ENCODE measurements around the gene DGKI.
"Not testable (repeated sequence)": the region's sequence is repeated elsewhere in the genome, so short reads cannot be mapped to it uniquely, and the experiment has no call there.

The DGKI gene

GRCh38 chr7:137728426-137728825, 118.3 kb downstream of the DGKI start:
- no peaks in the 10 kb centered on the region for H3K36me3 ChIP-seq
- TF ChIP-seq Cebpa-rat (IDR thresholded peaks at IDR 0.05): no peak
- no peaks in the 10 kb centered on the region for H3K27me3 ChIP-seq

GRCh38 chr7:137727413-137727812, 119.4 kb downstream of the DGKI start:
- Histone ChIP-seq H3K36me3 (no peaks in the 10 kb centered on the region), H3K27ac (no peak overlapping the region), H3K9ac (no peak overlapping the region), H3K4me2 (no peak overlapping the region), H3K9me3 (no peaks in the 10 kb centered on the region), H3K4me3 (no peak overlapping the region), H4K20me1 (no peaks in the 10 kb centered on the region), H3K4me1 (peaks cover 13% of the 10 kb centered on the region), H3K27me3 (no peaks in the 10 kb centered on the region)
- no peak for TF ChIP-seq Cebpa-rat (IDR thresholded peaks at IDR 0.05)

More at GRCh38 chr7:137728426-137728825, 118.3 kb downstream of the DGKI start:
- Histone ChIP-seq H4K20me1 (no peaks in the 10 kb centered on the region), H3K4me3 (no peak overlapping the region), H3K4me1 (peaks cover 13% of the 10 kb centered on the region), H3K4me2 (no peak overlapping the region), H3K9ac (no peak overlapping the region), H3K27ac (no peak overlapping the region), H3K9me3 (no peaks in the 10 kb centered on the region)

GRCh38 chr7:137718355-137718754, 128.4 kb downstream of the DGKI start:
- no peaks in the 10 kb centered on the region for H4K20me1 ChIP-seq
- no peak for TF ChIP-seq Cebpa-rat (IDR thresholded peaks at IDR 0.05)
- H3K4me2 ChIP-seq: no peak overlapping the region
- no peak overlapping the region for H3K9ac ChIP-seq
- no peak overlapping the region for H3K4me3 ChIP-seq
- no peaks in the 10 kb centered on the region for H3K4me1 ChIP-seq
- no peaks in the 10 kb centered on the region for H3K27me3 ChIP-seq
- H3K36me3 ChIP-seq: no peaks in the 10 kb centered on the region
- H3K9me3 ChIP-seq: no peaks in the 10 kb centered on the region
- no peak overlapping the region for H3K27ac ChIP-seq

GRCh38 chr7:137717811-137718271, 128.9 kb downstream of the DGKI start:
- Histone ChIP-seq H3K9me3 (no peaks in the 10 kb centered on the region), H3K27me3 (no peaks in the 10 kb centered on the region), H3K4me3 (no peak overlapping the region), H3K36me3 (no peaks in the 10 kb centered on the region), H3K9ac (no peak overlapping the region), H3K27ac (no peak overlapping the region), H3K4me1 (no peaks in the 10 kb centered on the region), H3K4me2 (no peak overlapping the region), H4K20me1 (no peaks in the 10 kb centered on the region)
- no peak for TF ChIP-seq Cebpa-rat (IDR thresholded peaks at IDR 0.05)

- Histone ChIP-seq H3K9ac (no peak overlapping the region), H4K20me1 (no peaks in the 10 kb centered on the region), H3K9me3 (no peaks in the 10 kb centered on the region), H3K4me2 (no peak overlapping the region), H3K4me1 (no peaks in the 10 kb centered on the region), H3K27ac (no peak overlapping the region), H3K4me3 (no peak overlapping the region), H3K27me3 (no peaks in the 10 kb centered on the region), H3K36me3 (no peaks in the 10 kb centered on the region)
- no peak for TF ChIP-seq Cebpa-rat (IDR thresholded peaks at IDR 0.05)
Observed at GRCh38 chr7:137717045-137717444, 129.7 kb downstream of the DGKI start.

- Histone ChIP-seq H4K20me1 (no peaks in the 10 kb centered on the region), H3K4me2 (no peak overlapping the region)
Observed at GRCh38 chr7:137716061-137716460, 130.7 kb downstream of the DGKI start.

GRCh38 chr7:137715533-137715932, 131.2 kb downstream of the DGKI start:
- Histone ChIP-seq H3K27ac (no peak overlapping the region), H3K9me3 (no peaks in the 10 kb centered on the region), H3K36me3 (no peaks in the 10 kb centered on the region), H3K4me3 (no peak overlapping the region), H4K20me1 (no peaks in the 10 kb centered on the region), H3K27me3 (no peaks in the 10 kb centered on the region), H3K4me1 (no peaks in the 10 kb centered on the region), H3K4me2 (no peak overlapping the region), H3K9ac (no peak overlapping the region)
- no peak for TF ChIP-seq Cebpa-rat (IDR thresholded peaks at IDR 0.05)

More at GRCh38 chr7:137716061-137716460, 130.7 kb downstream of the DGKI start:
- Histone ChIP-seq H3K27ac (no peak overlapping the region), H3K9ac (no peak overlapping the region), H3K9me3 (no peaks in the 10 kb centered on the region), H3K27me3 (no peaks in the 10 kb centered on the region), H3K36me3 (no peaks in the 10 kb centered on the region), H3K4me3 (no peak overlapping the region), H3K4me1 (no peaks in the 10 kb centered on the region)
- no peak for TF ChIP-seq Cebpa-rat (IDR thresholded peaks at IDR 0.05)

- H3K4me1 ChIP-seq: no peaks in the 10 kb centered on the region
- no peak overlapping the region for H3K9ac ChIP-seq
- no peak overlapping the region for H3K27ac ChIP-seq
- H3K4me3 ChIP-seq: no peak overlapping the region
- TF ChIP-seq Cebpa-rat (IDR thresholded peaks at IDR 0.05): no peak
- no peaks in the 10 kb centered on the region for H3K27me3 ChIP-seq
- no peak overlapping the region for H3K4me2 ChIP-seq
- no peaks in the 10 kb centered on the region for H3K9me3 ChIP-seq
- H3K36me3 ChIP-seq: no peaks in the 10 kb centered on the region
- H4K20me1 ChIP-seq: no peaks in the 10 kb centered on the region
Observed at GRCh38 chr7:137715121-137715520, 131.7 kb downstream of the DGKI start.

GRCh38 chr7:137706330-137706729, 140.4 kb downstream of the DGKI start:
- not testable (repeated sequence) for H3K4me2 ChIP-seq, H3K9ac ChIP-seq, H4K20me1 ChIP-seq, H3K4me3 ChIP-seq, H3K27me3 ChIP-seq, H3K4me1 ChIP-seq, H3K27ac ChIP-seq, H3K36me3 ChIP-seq
- peaks cover 24% of the 10 kb centered on the region for H3K9me3 ChIP-seq

GRCh38 chr7:137704723-137705122, 142.1 kb downstream of the DGKI start:
- H3K27me3 ChIP-seq: no peaks in the 10 kb centered on the region
- no peak for TF ChIP-seq Cebpa-rat (IDR thresholded peaks at IDR 0.05)
- no peaks in the 10 kb centered on the region for H3K4me1 ChIP-seq
- no peak overlapping the region for H3K4me3 ChIP-seq
- no peak overlapping the region for H3K27ac ChIP-seq
- H3K4me2 ChIP-seq: no peak overlapping the region
- peaks cover 24% of the 10 kb centered on the region for H3K9me3 ChIP-seq
- H3K9ac ChIP-seq: no peak overlapping the region
- H3K36me3 ChIP-seq: no peaks in the 10 kb centered on the region
- H4K20me1 ChIP-seq: no peaks in the 10 kb centered on the region

Measured in BLaER1 (cell line).